Neural cell (in vitro differentiated cells): ENCODE data around the gene C1orf210.

Experiments
- EZH2 ChIP-seq: fragments of 200-600, 300-800 bp; shearing (Covaris generic), sonication (generic); IDR thresholded peaks from 2 replicates; pipeline ENCODE4 v1.6.1; 2014; ENCODE audit warnings: antibody characterized with exemption, low read length, borderline replicate concordance, mild to moderate bottlenecking; ENCODE audit not compliant: insufficient read depth, poor library complexity, severe bottlenecking
- POLR2AphosphoS5 ChIP-seq: IDR thresholded peaks from 2 replicates; pipeline ENCODE4 v1.6.1; 2012

- TF ChIP-seq EZH2 (no peak), POLR2AphosphoS5 (no peak)
Observed at GRCh38 chr1:43271186-43272118, 13.9 kb downstream of the C1orf210 start.
